GM18505 (cell line): ENCODE results near the gene GRK6.

ENCODE experiments used
- ATAC-seq: cut with Tn5 transposase; IDR thresholded peaks from one replicate; pipeline ENCODE4 v1.9.1; 2021; ENCODE audit not compliant: unreplicated experiment
- POLR2A ChIP-seq: IDR thresholded peaks from 4 replicates; pipeline ENCODE4 v1.6.1; 2011; ENCODE audit warnings: borderline replicate concordance; ENCODE audit not compliant: insufficient read depth, insufficient read length; ENCODE audit errors: extremely low read depth

GRK6 gene

DNA sequence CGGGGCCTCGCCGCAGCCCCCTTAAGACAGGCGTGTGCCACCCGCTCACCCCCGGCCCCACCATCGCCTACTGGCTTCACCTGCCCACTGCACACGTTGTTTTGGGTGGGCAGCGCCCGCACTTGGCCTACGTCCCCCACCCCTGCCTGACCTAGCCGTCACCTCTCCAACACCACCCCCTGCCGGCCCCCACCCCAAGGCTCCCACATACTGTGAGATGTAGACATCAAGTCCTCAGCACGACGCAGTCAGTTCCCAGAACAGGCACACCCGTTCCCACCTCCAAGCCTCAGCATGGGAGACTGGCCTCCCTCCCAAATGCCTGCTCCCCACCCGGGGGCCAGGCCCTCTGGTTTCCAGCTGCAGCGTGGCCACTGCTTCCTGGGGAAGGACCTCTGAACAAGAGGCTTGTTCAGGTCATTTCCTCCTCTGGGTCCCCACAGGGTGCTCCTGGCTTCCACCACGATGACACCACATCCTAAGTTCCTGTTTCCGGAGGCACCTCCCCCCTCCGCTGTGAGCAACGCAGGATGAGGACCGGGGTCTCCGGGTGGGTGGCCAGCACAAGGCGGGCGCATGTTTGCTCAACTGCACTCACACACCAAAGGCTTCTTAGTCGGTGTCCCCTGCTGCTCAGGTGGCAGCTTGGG, 35.7 kb downstream of the GRK6 start:
- ATAC-seq: no peak
- no peak for TF ChIP-seq POLR2A

DNA sequence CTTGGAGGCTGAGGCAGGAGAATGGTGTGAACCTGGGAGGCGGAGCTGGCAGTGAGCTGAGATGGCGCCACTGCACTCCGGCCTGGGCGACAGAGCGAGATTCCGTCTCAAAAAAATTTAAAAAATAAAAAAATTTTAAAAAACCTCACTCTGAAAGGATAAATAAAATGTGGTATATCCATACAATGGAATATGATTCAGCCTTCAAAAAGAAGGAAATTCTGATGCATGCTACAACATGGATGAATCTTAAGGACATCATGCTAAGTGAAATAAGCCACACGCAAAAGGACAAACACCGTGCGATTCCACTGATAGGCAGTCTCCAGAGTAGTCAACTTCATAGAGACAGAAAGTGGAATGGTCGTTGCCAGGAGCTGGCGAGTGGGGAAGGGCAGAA, 38.6 kb downstream of the GRK6 start:
- ATAC-seq: no peak
- no peak for TF ChIP-seq POLR2A

DNA sequence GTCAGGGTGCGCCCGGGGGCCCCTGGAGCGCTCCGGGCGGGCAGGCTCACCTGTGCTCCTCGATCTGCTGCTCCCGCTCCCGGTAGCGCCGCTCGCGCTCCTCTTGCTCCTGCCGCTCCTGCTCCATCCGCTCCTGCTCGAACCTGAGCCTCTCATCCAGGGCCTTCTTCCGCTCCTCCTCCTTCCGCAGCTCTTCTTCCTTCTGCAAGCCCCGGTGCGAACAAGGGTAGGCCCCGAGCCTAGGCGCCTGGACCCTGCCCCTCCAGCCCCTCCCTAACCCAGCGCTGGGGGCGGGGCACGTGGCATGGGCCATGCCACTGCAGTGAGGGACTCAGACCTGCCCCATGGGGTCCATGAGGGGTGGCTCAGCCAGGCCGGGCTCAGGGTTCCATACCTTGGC, 40.4 kb downstream of the GRK6 start:
- no peak for TF ChIP-seq POLR2A
- ATAC-seq: no peak

DNA sequence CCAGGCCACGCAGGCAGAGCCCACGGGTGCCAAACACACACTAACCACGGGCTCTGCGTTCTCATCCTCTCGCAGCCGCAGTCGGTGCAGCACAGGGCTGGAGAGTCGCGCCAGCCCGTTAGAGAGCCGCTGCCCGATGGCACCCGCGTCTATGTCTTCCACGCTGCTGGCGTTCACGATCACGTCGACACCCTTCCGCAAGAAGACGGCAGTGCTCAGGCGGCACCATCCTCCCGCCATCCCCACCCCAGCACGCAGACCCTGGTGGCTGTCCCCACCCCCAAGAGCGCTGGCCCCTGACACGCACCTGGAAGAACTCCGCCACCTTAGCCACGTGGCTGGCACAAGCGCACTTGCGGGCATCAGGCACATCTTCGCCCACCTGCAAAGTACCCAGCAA, 41.0 kb downstream of the GRK6 start:
- ATAC-seq: no peak
- no peak for TF ChIP-seq POLR2A

DNA sequence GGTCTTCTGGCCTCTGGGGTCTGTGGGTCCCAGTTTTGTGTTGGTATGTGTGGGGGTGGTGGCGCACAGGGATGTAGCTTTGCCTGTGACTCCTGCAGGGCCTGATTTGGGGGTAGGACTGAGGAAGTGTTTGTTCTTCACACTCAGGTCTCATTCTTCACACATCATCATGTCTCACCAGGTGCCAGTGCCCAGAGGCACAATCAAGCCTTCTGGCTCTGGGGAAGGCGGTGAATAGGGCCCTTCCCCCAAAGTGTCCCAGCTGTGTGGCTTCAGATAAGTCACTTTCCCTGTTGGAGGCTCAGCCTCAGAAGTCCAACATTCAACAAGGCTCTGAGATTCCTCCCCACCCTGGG, 41.8 kb downstream of the GRK6 start:
- ATAC-seq: no peak
- no peak for TF ChIP-seq POLR2A

DNA sequence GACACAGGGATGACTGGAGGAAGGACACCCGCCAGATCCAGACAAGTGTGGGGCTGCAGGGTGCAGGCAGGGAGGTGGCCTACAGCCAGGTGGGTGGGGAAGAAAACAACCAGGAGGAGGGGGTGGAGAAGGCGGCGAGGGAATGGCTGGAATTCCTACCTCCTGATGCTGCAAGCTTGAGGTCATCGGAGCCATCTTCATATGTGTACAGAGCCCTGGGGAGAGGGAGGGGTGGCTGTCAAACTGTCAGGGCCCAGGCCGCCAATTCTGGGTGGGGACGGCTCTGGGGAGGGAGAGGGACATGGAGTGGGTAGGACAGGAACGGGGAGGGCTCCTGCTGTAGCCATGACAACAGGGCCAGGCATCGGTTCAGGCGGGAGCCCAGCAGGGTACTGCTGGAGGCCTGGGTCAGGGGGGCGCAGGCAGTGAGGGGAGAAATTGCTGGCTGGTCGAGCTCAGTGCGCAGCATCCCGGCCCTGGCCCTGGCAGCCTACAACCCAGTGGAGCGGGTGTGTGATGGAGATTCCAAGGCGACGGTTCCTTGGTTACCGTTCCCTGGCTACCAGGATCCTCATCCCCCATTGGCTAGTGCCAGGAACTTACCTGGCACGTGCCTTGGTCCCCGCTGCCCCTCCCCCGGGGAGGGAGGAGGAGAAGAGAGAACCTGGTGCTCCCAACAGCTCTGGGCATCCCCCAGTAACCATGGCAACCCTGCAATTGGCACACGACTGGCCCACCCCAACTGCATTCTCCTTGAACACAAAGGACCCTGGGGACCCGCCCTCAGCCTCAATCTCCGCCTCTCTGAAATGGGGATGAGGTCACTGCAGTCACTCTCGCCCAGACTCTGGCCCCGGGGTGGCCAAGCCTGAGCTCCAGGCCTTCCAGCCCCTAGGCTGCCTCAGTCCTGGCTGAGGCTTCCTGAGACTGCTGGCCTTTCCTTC, 42.5 kb downstream of the GRK6 start:
- TF ChIP-seq POLR2A: no peak
- ATAC-seq: no peak

DNA sequence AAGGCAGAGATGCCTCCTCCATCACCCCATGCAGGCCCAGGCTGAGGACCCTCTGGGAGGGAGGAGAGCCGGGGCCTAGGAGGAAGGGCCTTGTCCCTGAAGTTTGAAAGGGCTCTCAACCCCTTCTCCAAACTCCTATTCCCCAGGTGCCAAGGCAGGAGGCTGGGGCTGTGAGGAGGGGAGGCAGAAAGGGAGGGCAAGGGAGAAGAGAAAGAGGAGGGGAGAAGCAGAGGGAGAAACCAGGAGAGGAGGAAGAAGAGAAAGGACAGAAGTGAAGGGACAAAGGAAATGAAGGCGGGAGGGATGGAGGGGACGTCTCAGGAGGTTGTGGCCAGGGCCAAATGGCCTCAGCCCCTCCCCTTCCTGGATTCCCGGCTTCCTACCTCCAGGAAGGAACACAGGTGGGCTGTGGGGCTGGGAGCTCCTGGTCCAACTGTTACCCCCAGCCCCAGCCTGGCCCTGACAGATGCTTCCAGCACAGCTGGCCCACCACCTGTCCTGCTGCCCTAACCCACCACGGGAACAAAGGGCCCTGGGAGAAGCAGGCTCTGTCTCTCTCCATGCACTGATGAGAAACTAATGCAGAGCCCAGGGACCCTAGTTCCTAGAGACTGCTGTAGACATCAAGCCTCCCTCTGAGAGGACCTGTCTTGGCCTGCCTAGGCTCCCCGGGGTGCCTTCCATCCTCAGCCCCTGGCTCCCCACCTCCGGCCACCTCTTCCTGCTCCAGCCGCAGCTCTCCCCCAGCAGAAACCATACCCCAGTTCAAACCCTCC, 43.5 kb downstream of the GRK6 start:
- ATAC-seq: no peak
- TF ChIP-seq POLR2A: no peak

DNA sequence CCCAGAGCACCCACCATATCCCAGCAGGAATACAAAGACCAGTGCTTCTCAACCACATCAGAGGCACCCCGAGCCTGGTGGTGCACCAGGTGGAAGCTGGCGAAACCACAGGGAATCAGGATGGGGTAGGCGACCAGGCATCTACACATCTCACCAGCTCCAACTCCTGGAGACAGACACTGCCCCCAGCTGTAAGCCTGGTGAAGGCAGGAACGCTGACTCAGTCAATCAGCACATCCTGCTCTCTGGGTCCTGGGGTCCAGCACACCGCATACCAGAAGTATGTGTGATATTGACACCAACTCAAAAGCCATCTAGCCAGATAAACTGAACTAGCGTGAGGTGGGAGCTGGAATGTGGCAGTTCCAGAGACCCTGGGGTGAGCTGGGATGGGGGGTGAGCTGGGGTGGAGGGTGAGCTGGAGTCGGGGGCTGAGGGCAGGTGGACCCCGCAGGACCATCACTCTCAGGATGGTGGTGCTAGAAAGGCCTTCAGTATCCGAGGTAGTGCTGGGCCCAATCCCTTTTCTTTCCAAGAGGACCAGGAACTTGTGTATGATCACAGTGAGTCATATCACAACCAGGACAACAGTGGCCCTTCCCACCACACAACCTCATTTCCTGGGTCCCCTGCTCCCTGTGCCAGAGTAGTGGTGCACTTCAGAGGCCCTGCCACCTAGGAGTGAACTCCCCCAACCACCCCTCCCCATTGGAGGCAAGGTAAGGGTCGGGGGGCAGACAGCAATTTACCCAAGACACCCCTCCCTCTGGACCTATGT, 44.5 kb downstream of the GRK6 start:
- no peak for ATAC-seq

DNA sequence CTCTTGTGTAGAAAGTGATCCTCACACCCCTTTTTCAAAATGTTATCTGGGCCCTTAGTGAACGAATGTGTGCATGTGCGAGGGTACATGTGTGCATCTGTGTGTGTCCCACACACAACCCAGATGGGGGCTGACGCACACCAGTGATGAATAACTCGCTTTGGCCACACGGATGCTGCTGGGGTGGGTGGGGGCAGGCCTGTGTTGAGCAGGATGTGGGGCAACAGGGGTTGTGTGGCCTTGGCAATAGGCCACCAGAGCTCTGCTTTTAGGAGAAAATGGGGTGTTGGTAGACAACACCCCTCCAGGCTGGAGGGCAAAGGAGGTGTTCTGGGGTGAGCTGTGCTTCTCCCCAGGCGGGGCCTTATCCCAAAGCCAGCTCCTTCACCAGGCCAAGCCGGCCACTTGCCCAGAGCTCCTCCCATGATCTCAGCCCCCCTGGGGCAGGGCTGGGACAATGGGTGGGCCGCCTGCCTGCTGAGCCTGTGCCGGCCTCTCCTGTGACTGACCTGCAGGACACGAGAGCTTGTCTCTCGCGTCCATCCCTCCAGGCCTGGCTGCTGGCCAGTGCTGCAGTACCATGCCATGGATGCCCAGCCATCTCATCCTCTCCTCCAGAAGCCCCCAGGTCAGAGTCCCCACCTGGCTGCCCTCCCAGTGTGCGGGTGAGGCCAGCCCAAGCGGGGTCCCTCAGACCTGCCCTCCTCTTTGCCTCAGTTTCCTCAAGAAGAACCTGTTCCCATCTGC, 45.3 kb downstream of the GRK6 start:
- no peak for ATAC-seq
- no peak for TF ChIP-seq POLR2A

More for the DNA sequence above, 44.5 kb downstream of the GRK6 start:
- TF ChIP-seq POLR2A: no peak

DNA sequence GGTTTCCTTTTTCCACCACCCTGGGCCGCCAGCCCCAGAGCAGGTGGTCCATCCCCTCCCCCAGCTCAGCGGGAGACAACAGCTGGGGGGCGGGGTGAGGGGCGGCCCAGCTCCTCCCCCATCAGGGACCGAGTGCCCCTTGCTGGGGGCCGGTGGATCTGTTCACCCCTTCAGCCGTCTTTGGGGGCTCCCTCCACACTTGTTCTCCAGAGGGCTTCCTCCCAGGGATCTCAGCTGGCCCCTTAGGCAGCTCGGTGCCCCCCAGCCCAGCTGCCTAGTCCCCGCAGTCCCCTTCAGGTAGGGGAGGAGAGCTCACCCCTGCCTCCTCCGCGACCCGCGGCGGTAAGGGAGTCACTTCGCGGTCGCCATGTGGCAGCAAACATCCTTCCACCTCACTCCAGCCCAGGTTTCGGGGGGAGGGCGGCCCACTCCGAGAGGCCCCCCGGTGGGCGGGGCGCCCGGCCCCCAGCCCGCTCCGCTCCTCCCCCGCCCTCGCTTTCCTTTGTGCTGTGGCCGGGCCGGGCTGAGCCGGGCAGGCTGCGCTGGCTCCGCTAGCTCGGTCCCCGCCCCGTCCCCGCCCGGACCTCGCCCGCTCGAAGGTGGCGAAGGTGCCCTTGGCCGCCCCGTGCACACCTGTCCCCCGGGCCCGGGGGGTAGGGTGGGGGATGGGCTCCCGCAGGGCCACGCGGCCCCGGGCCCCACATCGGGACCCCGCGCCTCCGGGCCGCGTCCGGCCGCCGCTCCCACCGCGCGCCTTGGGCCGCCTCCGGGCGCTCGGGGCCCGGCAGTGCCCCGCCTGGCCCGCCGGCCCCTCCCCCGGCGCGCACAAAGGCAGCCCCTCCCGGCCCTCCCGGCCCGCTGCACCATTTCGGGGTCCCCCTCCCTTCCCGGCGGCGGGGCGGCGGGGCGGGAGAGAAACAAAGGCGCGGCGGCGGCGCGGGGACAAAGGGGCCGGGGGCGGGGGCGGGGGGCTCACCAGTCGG, 46.3 kb downstream of the GRK6 start:
- no peak for ATAC-seq
- TF ChIP-seq POLR2A: no peak

DNA sequence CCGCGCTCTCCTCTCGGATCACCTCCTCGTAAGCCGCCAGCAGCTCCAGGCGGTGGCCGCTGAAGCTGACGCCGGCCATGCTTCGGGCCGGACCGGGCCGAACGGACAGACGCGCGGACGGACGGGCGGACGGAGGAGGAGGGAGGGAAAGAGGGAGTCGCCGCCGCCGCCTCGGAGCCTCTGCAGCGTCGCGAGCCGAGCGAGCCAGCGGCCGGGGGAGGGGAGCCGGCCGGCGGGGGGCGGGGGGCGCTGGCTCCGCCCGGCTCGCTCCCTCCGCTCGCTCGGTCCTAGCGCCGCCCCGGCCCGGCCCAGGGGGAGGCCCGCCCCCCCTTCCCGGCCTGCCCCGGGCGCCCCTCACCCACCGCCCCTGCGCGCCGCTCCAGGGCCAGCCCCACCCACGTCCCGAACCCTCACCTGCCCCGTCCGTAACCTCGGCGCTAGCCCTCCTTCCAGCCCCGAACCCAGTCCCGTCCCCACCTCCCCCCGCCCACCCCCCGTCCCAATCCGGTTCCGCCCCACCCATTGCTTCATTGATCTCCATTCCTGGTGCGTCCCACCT, 47.0 kb downstream of the GRK6 start, which contains the start of gene DBN1:
Gene DBN1 (minus strand): TSS at position 192 of the 559 bp plus-strand sequence. CDS start 113 bp downstream, at position 79.
- TF ChIP-seq POLR2A: no peak
- ATAC-seq: no peak
